Measurements from ENCODE around the gene STK16.
A peak's percentile ranks its signal among the peaks of the same experiment; 100 is the strongest.
"Not testable (repeated sequence)": the region's sequence is repeated elsewhere in the genome, so short reads cannot be mapped to it uniquely, and the experiment has no call there.

The STK16 gene, protein sequence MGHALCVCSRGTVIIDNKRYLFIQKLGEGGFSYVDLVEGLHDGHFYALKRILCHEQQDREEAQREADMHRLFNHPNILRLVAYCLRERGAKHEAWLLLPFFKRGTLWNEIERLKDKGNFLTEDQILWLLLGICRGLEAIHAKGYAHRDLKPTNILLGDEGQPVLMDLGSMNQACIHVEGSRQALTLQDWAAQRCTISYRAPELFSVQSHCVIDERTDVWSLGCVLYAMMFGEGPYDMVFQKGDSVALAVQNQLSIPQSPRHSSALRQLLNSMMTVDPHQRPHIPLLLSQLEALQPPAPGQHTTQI

GRCh38 chr2:219245148-219245898 lies at the start of gene STK16, which contains the start of gene GLB1L:
Gene STK16 (plus strand): TSS chr2:219245479. CDS start chr2:219246000, 521 bp downstream.
Gene GLB1L (minus strand): TSS chr2:219245444. CDS start chr2:219243573, 1,871 bp downstream.
- no peak for DNase-seq

DNA sequence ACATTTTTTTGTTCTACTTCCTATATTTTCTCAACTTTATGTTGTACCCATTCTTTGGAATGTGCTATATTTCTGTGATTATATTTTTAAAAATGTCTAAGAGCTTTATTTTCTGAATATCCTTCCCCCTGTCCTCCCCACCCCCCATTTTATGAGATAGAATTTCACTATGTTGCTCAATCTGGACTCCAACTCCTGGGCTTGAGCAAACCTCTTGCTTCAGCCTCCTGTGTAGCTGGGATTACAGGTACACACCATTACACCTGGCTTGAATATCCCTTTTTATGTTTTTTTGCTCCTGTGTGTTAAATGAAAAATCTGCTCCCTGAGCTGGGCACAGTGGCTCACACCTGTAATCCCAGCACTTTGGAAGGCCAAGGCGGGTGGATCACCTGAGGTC lies 47.9 kb upstream of the STK16 start:
- DNase-seq: no peak

- no peak for DNase-seq
Measured at GRCh38 chr2:219198974-219199373, 46.3 kb upstream of the STK16 start.

DNA sequence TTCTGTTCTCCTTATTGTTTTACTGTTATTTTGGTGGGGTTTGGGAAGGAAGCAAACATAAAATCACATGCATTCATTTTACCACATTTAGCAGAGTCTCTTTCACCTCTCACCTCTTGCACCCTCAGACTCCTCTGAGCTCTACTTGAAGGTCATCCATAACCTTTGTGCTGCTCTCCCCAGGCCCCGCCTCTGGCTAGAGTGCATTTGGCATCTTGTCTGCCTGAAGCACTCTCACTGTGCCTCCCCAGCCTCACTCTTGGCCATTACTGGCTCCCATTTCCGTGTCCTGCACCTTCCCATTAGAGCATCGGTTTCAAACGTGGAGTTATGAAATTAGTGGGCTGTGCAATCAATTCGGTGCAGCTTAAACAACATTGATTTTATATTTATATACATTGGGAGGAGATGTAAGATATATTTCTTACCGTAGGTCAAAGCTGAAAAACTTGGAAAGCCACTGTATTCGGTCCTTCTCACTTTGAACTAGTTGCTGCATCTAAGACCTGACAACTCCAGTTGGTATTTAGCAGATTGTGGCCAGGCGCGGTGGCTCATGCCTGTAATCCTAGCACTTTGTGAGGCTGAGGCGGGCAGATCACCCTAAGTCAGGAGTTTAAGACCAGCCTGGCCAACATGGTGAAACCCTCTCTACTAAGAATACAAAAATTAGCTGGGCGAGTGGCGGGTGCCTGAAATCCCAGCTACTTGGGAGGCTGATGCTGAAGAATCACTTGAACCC lies 45.6 kb upstream of the STK16 start:
- no peak for DNase-seq

GRCh38 chr2:219200502-219201326 lies 44.6 kb upstream of the STK16 start:
- DNase-seq: not testable (repeated sequence)

DNA sequence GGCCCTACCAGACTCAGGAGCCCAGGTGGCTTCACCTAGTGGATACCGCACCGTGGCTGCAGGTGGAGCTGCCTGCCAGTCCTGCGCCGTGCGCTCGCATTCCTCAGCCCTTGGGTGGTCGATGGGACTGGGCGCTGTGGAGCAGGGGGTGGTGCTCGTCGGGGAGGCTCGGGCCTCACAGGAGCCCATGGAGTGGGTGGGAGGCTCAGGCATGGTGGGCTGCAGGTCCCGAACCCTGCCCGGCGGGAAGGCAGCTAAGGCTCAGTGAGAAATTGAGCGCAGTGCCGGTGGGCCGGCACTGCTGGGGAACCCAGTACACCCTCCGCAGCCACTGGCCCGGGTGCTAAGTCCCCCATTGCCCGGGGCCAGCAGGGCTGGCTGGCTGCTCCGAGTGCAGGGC lies 43.9 kb upstream of the STK16 start:
- DNase-seq: not testable (repeated sequence)

GRCh38 chr2:219204425-219205164 lies 40.7 kb upstream of the STK16 start:
- DNase-seq: no peak

GRCh38 chr2:219205165-219205538 lies 40.1 kb upstream of the STK16 start:
- no peak for DNase-seq

DNA sequence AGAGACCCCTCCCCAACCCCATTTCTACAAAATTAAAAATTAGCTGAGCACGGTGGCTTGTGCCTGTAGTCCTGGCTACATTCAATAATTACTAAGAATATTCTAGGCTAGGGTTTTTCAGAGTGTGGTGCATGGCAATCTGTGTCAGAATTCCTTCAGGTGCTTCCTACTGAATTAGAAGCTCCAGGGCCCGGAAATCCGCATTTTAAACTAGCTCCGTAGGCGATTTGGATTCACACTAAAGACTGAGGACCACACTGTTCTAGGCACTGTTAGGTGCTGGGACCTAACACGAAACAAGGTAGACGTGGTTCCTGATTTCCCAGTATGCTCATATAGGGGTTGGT lies 39.3 kb upstream of the STK16 start:
- DNase-seq: no peak

- peak; percentile 74 for DNase-seq
Measured at GRCh38 chr2:219206328-219207133, 38.7 kb upstream of the STK16 start, which contains the start of gene ZFAND2B. Gene ZFAND2B (plus strand): TSS chr2:219206782. CDS start chr2:219206988, 206 bp downstream.

DNA sequence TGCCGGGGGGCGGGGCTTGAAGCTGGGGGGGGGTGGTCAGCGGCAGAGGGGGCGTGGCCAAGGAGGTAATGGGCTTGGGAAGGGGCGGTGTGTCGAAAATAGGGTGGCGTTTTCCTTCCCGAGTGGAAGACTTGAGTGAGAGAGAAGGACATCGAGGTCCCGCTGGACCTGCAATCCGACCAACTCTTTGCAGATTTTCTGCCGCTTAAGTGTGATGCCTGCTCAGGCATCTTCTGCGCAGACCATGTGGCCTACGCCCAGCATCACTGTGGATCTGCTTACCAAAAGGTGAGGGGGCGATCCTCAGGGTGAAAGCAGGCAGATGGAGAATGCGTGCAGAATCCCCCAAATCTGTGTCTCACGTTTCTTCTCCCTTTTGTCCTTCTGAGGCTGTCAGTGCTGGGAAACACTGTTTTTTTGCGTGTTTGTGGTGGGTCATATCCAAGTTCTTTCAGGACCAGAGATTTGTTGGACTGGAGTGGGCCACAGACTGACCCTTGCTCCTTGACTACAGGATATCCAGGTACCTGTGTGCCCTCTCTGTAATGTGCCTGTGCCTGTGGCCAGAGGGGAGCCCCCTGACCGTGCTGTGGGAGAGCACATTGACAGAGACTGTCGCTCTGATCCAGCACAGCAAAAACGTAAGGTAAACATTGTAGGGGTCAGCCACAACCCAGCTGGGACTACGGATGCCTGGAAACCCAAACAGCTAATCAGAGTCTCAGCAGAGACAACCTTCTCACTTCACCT lies 38.0 kb upstream of the STK16 start:
- no peak for DNase-seq

- DNase-seq: no peak
Measured at GRCh38 chr2:219207884-219208740, 37.2 kb upstream of the STK16 start.

DNA sequence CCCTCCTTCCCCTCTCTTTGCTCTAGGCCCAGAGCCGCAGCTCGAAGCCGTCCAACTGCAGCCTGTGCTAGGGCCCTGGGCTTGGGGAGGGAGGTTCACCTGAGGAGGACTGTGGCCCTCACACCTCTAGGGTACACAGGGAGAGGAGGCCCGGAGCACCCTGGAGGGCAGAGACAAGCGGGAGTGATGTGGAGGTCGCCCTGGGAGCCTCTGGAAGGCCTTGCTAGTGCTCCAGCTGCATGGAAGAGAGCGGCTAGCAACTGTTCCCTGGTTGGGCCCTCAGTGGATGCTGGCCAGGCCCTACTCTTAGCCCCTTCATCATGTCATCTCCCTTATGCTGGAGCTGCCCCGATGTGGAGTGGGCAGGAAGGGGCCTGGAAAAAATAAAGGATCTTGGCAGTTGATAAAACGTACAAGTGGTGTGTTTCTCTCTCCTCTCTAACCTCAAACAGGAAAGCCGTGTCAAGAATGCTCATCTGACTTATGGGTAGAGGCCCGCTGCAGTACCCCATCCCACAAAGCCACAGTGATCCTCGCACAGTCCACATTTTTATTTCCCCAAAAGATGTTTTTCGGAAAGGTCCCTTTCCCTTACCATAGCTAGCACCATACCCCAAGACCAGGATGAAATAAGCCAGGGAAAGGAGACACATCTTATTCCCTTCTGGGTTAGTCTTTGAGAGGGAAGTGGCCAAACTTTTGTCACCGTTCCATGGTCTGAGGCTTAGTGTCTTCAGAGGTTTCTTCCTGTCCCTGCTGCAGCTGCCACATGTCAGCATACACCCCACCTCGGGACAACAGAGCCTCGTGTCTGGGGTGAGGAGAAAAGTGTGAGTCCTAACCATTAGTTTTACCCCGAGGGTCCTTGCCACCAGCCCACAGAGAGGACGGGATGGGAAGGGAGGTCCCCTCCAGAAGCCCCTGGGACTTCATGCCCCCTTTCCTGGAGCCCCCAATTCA lies 35.8 kb upstream of the STK16 start:
- DNase-seq: no peak

DNA sequence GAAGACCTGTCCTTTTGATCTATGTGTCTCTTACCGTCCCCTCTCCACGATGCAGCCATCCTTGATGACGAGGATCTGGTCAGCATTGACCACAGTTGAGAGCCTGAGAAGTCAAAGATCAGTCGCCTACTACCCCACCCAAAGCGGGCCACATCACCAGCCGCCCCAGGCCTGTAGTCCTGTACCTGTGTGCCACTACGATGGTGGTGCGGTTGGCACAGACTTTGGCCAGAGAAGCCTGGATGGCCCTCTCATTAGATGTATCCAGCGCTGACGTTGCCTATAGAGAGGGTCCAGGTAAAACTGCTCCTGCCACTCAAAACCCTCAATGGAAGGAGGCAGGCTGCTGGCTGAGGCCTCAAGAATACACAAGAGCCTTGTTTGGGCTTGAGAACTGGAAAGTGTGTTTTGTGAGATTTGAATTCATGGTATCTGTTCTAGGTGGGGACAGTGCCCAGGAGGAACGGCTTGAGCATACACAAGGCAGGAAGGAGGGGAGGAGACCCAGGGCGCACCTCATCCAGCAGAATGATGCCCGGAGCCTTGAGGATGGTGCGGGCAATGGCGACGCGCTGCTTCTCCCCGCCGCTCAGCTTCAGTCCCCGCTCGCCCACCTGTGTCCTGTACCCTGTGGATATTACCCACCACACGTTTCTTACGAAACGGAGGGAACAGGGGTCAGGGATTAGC lies 34.9 kb upstream of the STK16 start:
- DNase-seq: no peak

DNA sequence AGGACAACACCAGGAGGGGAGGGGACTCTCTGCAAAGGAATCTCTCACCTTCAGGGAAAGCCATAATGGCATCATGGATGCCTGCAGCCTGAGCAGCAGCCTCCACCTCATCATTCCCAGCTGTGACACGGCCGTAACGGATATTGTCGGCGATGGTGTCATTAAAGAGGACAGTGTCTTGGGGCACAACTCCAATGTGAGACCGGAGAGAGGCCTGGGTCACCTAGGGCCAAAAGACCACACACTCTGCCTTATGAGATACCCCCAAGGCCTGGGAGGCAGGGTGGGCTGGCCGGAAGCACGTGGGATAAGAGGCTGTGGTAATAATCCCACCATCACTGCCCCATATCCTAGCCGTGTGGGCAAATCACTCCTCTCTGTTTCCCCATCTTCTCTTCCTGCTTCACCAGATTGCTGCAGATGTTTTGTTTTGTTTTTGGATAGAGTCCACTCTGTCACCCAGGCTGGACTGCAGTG lies 34.4 kb upstream of the STK16 start:
- DNase-seq: no peak

GRCh38 chr2:219213026-219213415 lies 32.3 kb upstream of the STK16 start:
- no peak for DNase-seq

GRCh38 chr2:219213486-219214071 lies 31.7 kb upstream of the STK16 start:
- no peak for DNase-seq

All from cortex of kidney (tissue), 1 donor.